NCI-H1105 (cell line): ENCODE results near the gene KCNAB2.

ENCODE experiments used
- DNase-seq: peaks from one replicate; lab custom pipeline; 2025; lab: John Stamatoyannopoulos, UW

Gene KCNAB2

GRCh38 chr1:6045561-6045960 lies at the start of gene KCNAB2:
Gene KCNAB2, plus strand, starts transcription at chr1:6045888. Its CDS starts 5,649 bp downstream, at chr1:6051537.
- no peak for DNase-seq

- DNase-seq = no peak
These were observed 48.9 kb upstream of the KCNAB2 start for GRCh38 chr1:5996641-5997270.

GRCh38 chr1:5997316-5997715 lies 48.4 kb upstream of the KCNAB2 start:
- DNase-seq = no peak

- DNase-seq = no peak
These were observed 47.4 kb upstream of the KCNAB2 start for GRCh38 chr1:5998051-5998905.

DNA sequence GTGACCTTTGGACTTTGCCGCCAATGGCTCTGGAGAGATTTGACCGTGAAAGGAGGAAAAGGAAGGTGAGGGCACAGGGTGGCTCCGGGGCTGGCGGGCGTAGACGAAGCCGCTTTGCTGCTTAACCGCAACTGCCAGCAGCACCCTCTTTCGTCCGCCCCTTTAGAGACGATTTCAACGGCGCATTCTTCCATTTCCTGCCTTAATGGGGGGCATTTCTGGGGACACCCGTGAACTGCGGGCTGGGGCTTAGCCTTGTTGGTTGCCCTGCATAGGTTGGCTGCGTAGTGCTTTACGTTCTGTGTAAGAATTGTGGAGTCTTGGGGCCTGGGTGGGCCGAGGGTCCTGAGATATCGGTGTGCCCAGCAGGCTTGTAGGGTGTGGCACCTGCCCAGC lies 46.8 kb upstream of the KCNAB2 start:
- no peak for DNase-seq

DNA sequence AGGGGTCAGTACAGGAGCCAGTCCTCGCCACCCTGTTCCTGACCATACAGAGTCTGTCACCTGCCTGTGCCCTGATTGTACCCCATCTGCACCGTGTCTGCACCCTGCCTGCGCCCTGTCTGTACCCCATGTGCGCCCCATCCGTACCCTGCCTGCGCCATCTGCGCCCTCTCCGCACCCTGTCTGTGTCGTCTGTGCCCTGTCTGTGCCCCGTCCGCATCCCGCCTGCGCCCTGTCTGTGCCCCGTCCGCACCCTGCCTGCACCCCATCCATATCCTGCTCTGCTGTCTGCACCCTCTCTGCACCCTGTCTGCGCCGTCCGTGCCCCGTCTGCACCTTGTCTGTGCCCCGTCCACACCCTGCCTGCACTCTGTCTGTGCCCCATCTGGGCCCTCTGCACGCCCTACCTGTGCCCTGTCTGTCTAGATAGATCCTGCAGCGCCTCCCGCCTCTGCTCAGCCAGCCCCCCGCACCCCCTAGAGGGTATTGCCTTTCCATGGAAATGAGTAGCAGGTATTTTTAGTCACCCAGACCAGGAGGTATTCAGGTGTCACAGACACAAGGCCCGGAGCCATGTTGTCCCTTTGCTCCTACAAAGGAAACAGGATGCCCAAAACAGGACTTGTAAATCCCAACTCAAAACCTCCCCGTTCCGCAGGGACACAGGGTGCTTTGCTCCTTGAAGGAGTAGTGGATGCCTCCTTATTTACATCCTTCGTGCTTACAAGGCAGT lies 45.8 kb upstream of the KCNAB2 start:
- DNase-seq = no peak

GRCh38 chr1:6000444-6001288 lies 45.0 kb upstream of the KCNAB2 start:
- DNase-seq = no peak

- DNase-seq = peak; percentile 87
These were observed 43.6 kb upstream of the KCNAB2 start for GRCh38 chr1:6001992-6002576.

- DNase-seq = no peak
These were observed 42.8 kb upstream of the KCNAB2 start for GRCh38 chr1:6002714-6003501.

DNA sequence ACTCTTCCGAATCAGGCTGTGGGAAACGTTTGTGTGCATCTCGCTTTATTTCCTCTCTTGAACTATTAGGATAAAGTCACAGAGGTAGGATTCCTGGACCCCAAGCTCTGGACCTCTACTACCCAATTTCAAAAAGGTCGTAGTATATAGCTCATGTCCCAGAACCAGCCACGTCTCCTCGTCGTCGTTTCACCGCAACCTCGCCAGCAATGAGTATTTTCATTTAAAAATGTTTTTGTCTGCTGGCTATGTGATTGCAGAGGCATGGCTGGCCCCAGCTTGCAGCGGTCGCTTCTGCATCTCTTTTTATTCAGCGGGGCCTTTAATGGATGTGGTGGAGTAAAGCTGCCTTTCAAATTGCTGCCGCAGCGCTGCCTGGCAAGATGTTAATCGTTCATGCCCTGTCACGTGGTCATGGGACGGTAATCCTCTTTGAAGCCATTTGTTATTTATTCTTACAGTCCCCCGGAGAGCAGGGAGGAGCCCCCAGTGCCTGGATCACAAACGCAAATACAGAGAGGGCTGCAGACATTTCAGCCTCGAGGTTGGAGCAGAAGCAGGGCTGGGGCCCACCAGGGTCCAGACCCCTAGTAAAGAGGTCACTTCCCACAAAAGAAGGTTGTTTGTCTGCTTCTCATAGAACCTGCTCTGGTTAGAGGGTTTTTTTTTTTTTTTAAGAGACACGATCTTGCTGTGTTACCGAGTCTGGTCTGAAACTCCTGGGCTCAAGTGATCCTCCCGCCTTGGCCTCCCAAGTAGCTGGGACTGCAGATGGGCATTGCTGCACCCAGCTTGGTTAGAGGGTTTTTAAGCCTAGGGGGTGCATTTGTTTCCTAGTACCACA lies 41.9 kb upstream of the KCNAB2 start:
- no peak for DNase-seq

GRCh38 chr1:6004412-6005123 lies 41.1 kb upstream of the KCNAB2 start:
- no peak for DNase-seq

DNA sequence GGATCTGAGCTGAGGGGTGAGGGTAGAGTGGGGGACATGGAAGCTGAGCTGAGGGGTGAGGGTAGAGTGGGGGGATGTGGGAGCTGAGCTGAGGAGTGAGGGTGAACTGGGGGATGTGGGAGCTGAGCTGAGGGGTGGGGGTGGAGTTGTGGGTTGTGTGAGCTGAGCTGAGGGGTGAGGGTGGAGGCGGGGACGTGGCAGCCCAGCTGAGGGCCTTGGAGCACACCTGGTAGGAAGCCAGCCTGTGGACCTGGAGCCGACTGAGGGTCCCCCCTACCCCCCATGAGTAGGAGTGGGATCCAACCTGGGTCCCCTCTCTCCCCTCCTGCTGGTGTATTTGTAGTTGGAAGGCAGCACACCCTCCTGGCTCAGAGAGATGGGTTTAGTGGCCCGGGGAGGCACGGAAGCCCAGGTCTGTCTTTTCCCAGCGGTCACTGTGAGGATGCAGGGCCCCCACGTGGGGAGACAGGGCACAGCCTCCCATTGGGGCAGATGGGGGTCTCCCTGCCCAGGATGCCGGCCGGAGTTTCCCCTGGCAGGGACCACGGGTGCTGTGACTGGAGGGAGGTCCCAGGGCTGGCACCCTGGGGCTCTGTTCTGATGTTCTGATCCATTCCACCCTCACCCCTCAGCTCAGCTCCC lies 40.3 kb upstream of the KCNAB2 start:
- no peak for DNase-seq

GRCh38 chr1:6006882-6007281 lies 38.8 kb upstream of the KCNAB2 start:
- DNase-seq = no peak

DNA sequence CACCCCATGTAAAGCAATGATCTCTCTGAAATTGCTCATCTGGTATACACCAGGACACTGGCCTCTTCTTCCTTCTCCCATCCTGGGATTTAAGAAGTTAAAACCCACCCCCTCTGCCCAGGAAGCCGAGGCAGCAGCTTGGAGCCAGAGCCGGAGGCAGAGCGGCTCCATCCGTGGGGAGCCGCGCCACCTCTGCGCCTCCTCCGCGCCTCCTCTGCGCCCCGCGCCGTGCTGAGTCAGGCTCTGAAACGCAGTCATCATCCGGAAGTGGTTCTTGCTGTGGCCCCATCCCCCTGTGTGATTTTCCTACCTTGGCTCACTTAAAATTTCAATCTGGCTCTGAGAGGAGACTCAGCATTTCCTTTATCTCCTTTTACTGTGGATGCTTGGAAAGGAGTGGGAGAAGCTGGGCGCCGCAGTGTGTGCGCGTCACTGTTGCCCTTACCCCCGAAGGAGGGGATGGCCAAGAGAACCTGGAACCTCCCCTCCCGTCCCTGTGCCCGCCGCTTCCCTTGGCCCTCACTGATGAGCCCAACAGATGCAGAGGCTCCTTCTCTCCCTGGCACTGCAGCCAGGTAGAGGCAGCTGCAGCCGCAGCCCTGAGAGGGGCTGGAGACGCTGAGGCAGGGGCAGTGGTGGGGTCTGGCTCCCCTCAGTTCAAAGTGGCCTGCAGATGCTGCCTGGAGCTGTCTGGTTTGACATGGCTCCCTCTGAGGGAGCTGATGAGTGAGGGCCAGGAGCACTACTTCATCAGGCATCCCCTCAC lies 38.2 kb upstream of the KCNAB2 start:
- DNase-seq = no peak

DNA sequence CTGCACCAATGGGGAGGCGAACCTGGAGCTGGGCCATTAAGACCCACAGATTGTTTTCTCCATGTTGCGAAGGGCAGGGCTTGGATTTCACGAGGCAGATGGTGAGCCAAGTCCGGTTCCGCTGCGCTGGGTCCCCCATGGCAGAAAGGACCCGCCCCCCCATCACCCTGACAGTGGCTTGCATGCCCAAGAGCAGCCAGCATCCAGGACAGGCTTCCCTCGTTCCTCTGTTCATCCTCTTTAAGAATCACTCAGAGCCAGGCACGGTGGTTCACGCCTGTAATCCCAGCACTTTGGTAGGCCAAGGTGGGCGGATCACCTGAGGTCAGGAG lies 37.6 kb upstream of the KCNAB2 start:
- DNase-seq = no peak

- no peak for DNase-seq
These were observed 37.0 kb upstream of the KCNAB2 start for GRCh38 chr1:6008696-6009095.

DNA sequence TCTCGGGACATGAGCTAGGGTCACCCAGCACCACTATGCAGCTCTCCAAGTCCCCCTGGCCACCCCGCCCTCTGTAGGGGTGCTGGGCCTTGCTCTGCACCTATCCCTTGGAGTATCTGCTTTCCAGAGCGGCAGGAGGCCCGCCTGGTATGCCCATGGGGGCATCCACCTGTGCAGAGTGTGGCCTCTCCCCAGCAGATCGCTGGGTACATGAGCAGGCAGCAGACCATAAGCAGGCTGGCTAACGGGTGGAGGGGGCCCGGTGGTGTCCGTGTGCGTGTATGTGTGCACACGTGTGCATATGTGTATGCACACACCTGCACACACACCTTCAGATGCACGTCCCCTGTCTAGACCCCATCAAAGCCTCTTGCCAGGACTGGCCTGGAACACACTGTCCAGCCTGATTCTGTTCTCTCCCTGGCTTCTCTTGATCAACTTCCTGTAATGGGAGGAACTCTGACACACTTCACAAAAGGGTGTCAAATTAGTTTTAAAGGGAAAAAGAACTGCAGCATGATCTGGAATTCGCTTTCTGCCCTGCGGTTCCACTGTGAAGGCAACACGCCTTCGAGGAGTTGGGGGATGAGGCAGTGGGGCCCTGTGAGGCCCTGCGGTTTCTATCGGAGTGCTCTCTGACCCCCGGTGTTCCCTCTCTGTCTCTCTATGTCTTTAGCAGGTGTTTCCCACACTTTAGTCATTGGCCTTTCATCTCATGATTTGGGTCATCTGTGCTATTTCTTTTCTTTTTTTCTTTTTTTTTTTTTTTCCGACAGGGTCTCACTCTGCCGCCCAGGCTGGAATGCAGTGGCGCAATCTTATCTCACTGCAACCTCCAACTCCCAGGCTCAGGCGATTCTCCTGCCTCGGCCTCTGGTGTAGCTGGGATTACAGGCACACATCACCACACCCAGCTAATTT lies 36.3 kb upstream of the KCNAB2 start:
- no peak for DNase-seq
